Thymus (tissue), 11 donors: ENCODE measurements around the gene ZNHIT6. TPM values are rescaled to one million over a fixed set of nuclear protein-coding genes. Genes with fewer than 3 reads are reported as not detected.
"Not testable (repeated sequence)": the region's sequence is repeated elsewhere in the genome, so short reads cannot be mapped to it uniquely, and the experiment has no call there.

ENCODE experiments used
- DNase-seq, 9 donors: peaks; one replicate each; pipeline ENCODE4 v3.0.0-alpha.2; 2013; ENCODE audit warnings: low spot score in 9 of 9, low read depth in 6 of 9, missing footprints in 1 of 9
- H3K27ac ChIP-seq, 2 donors: one replicate each; pipeline ENCODE4 v1.5.1; 2013; ENCODE audit warnings: control low read depth in 1 of 2, low read depth in 1 of 2, low read length in 1 of 2, mild to moderate bottlenecking in 1 of 2, moderate library complexity in 1 of 2
- H3K27me3 ChIP-seq, 2 donors: one replicate each; pipeline ENCODE4 v1.5.1; 2013; ENCODE audit warnings: low read length in 1 of 2; ENCODE audit not compliant: control insufficient read depth in 2 of 2, insufficient read depth in 1 of 2
- H3K36me3 ChIP-seq, 2 donors: one replicate each; pipeline ENCODE4 v1.5.1; 2013; ENCODE audit warnings: low read length in 1 of 2, mild to moderate bottlenecking in 1 of 2, moderate library complexity in 1 of 2; ENCODE audit not compliant: control insufficient read depth in 2 of 2, insufficient read depth in 2 of 2
- H3K4me1 ChIP-seq, 2 donors: one replicate each; pipeline ENCODE4 v1.5.1; 2013; ENCODE audit warnings: low read length in 2 of 2; ENCODE audit not compliant: control insufficient read depth in 2 of 2, insufficient read depth in 2 of 2
- H3K4me3 ChIP-seq, 2 donors: one replicate each; pipeline ENCODE4 v1.5.1; 2013; ENCODE audit warnings: low read length in 2 of 2, control low read depth in 1 of 2, mild to moderate bottlenecking in 1 of 2
- H3K9me3 ChIP-seq, 2 donors: one replicate each; pipeline ENCODE4 v1.5.1; 2013; ENCODE audit warnings: low read length in 1 of 2, mild to moderate bottlenecking in 1 of 2; ENCODE audit not compliant: control insufficient read depth in 2 of 2, insufficient read depth in 1 of 2
- WGBS: extraction: QIAGEN DNeasy Blood & Tissue Kit; methylation state at CpG from one replicate; pipeline ENCODE4 v1.1.7; 2013; 5-methylcytosine and 5-hydroxymethylcytosine counted together
- polyA plus RNA-seq: library from polyadenylated mRNA; stranded (reverse); fragments of 200-250 nt; gene quantifications from one replicate; pipeline ENCODE4 v1.2.3, GENCODE V29; 2013
- total RNA-seq: library from RNA; stranded (reverse); fragments of 120-200 nt; gene quantifications from one replicate; pipeline ENCODE4 v1.2.4, GENCODE V29; 2013
- donor health status: healthy.

ZNHIT6 gene
- total and polyA plus RNA-seq, 2 donors: 10.0 to 14.1 TPM

GRCh38 chr1:85639920-85640319, 68.3 kb downstream of the ZNHIT6 start:
- H3K4me1 ChIP-seq, H3K27ac ChIP-seq, H3K27me3 ChIP-seq, DNase-seq, H3K9me3 ChIP-seq, H3K36me3 ChIP-seq, H3K4me3 ChIP-seq: not testable (repeated sequence)
- 98% methylated on average over 7 of the region's 7 CpGs for WGBS

GRCh38 chr1:85638412-85638811, 69.8 kb downstream of the ZNHIT6 start:
- Histone ChIP-seq H3K36me3 (peaks cover 0 to 7% of the 10 kb centered on the region in 2 donors), H3K27me3 (no peaks in the 10 kb centered on the region), H3K4me3 (no peak overlapping the region), H3K4me1 (no peaks in the 10 kb centered on the region), H3K9me3 (peaks cover 0 to 6% of the 10 kb centered on the region in 2 donors), H3K27ac (no peak overlapping the region)
- WGBS: 93% methylated on average over 1 of the region's 1 CpG
- DNase-seq: no peak

GRCh38 chr1:85630493-85630892, 77.7 kb downstream of the ZNHIT6 start:
- no peak for DNase-seq
- Histone ChIP-seq H3K27ac (no peak overlapping the region), H3K4me1 (no peaks in the 10 kb centered on the region), H3K4me3 (no peak overlapping the region), H3K36me3 (no peaks in the 10 kb centered on the region), H3K27me3 (no peaks in the 10 kb centered on the region), H3K9me3 (no peaks in the 10 kb centered on the region)
- 98% methylated on average over 2 of the region's 2 CpGs for WGBS

DNA sequence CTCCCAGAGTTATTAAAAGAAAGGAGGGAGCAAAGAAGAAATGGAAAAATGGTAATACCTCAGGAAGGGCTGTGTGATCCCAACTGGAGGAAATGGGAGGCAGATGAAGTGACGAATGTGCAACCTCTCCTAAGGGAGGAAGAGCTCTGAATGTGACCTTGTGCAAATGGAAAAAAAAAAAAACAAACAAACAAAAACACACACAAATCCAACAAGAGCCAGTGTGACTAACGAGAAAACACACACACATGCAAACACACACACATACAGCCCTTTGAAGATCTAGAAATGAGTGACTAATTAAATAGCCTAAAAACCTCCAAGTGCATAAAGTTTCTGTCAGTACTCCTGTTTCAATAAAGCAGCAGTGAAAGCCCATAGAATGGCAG, 78.7 kb downstream of the ZNHIT6 start:
- Histone ChIP-seq H3K4me3 (no peak overlapping the region), H3K27me3 (no peaks in the 10 kb centered on the region), H3K27ac (no peak overlapping the region), H3K9me3 (no peaks in the 10 kb centered on the region), H3K36me3 (no peaks in the 10 kb centered on the region), H3K4me1 (no peaks in the 10 kb centered on the region)
- 96% methylated on average over 2 of the region's 2 CpGs for WGBS
- no peak for DNase-seq

DNA sequence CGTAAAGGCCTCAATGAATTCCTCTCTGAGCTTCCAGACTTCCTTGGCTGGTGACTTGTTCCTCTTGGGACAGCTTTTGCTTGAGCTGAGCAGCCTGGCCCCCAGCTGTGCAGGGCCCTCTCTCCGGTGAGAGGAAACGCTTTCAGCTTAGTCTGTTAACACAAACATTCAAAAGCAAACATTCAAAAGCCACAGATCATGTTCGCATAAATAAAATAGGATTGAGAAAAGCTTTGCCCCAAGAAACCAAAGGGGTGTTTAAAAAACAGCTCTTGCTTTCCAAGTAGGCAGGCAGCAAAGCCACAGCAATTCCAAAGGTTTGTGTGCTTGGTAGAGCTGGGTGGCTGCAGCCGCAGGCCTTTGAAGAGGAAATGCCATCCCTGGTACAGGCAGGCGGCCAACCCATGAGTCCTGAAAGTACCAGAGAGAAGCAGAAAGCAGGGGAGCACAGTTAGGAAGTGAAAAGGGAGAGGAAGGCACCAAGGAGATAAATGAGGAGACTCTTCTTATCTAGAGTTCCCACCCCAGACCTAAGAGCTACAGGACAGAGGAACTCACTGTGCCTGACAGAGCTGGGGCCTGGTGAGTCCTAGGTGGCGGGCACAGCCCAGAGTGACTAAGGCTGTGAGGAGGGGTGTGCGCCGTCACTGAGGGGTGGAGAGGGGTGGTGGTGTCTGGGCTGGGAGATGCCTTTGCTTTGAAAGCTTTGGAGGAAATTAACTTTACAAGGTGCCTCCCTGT, 79.3 kb downstream of the ZNHIT6 start:
- Histone ChIP-seq H3K27ac (no peak overlapping the region), H3K4me3 (no peak overlapping the region), H3K36me3 (no peaks in the 10 kb centered on the region), H3K9me3 (no peaks in the 10 kb centered on the region), H3K27me3 (no peaks in the 10 kb centered on the region), H3K4me1 (no peaks in the 10 kb centered on the region)
- 98% methylated on average over 9 of the region's 9 CpGs for WGBS
- DNase-seq: no peak

GRCh38 chr1:85626818-85627217, 81.4 kb downstream of the ZNHIT6 start:
- no peaks in the 10 kb centered on the region for H3K9me3 ChIP-seq
- H3K27me3 ChIP-seq: no peaks in the 10 kb centered on the region
- no peak overlapping the region for H3K27ac ChIP-seq
- no peaks in the 10 kb centered on the region for H3K36me3 ChIP-seq
- no peak for DNase-seq
- H3K4me1 ChIP-seq: no peaks in the 10 kb centered on the region
- no peak overlapping the region for H3K4me3 ChIP-seq

- Histone ChIP-seq H3K36me3 (no peaks in the 10 kb centered on the region), H3K9me3 (peaks cover 0 to 1% of the 10 kb centered on the region in 2 donors), H3K4me3 (no peak overlapping the region), H3K27me3 (no peaks in the 10 kb centered on the region), H3K4me1 (no peaks in the 10 kb centered on the region), H3K27ac (no peak overlapping the region)
- DNase-seq: no peak
- 94% methylated on average over 4 of the region's 4 CpGs for WGBS
Measured at GRCh38 chr1:85624361-85624760, 83.9 kb downstream of the ZNHIT6 start.

DNA sequence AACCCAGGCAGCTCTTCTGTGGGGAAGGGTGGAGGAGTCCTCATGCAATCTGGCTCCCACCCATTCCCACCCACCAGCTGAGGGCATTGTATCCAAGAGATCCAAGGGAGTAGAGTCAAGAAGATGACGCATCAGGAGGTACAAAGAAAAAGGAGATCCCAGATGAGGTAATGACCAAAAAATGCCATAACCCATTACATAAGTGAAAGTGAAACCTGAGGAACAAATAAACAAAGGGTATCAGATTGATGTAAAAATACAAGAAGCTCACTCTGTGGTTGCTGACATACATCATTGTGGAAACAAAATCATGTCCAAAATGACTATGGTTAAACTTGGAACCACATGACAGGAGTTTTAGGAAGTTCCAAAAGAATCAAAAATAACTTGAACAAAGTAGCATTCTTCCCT, 85.2 kb downstream of the ZNHIT6 start:
- H3K4me3 ChIP-seq: no peak overlapping the region
- no peaks in the 10 kb centered on the region for H3K36me3 ChIP-seq
- H3K27me3 ChIP-seq: no peaks in the 10 kb centered on the region
- no peak for DNase-seq
- H3K4me1 ChIP-seq: no peaks in the 10 kb centered on the region
- WGBS: 100% methylated on average over 1 of the region's 1 CpG
- peaks cover 0 to 1% of the 10 kb centered on the region in 2 donors for H3K9me3 ChIP-seq
- H3K27ac ChIP-seq: no peak overlapping the region

DNA sequence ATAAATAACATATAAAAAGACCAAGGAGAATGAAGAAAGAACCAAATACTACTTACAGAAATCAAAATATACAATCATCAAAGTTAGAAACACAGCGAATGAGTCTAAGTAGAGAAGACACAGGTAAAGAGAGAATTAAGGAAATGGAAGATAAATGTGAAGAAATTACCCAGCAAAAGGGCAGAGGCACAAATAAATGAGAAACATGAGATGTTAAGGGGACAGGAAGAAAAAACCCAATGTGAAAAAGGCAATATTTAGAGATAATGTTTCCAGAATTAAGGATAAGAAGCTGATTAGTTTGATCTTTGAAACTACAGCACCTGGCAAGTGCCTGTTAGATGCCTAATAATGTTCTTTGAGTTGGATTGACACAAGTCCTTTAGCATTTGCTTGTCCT, 86.8 kb downstream of the ZNHIT6 start:
- 98% methylated on average over 1 of the region's 1 CpG for WGBS
- Histone ChIP-seq H3K4me1 (no peaks in the 10 kb centered on the region), H3K9me3 (peaks cover 0 to 1% of the 10 kb centered on the region in 2 donors), H3K27ac (no peak overlapping the region), H3K27me3 (peaks cover 0 to 1% of the 10 kb centered on the region in 2 donors), H3K4me3 (no peak overlapping the region), H3K36me3 (no peaks in the 10 kb centered on the region)
- no peak for DNase-seq
